OCI-LY1 (cell line): Measurements from ENCODE around the gene RAP1GDS1.
"Not testable (repeated sequence)": the region's sequence is repeated elsewhere in the genome, so short reads cannot be mapped to it uniquely, and the experiment has no call there.

Experiments
- H2AFZ ChIP-seq: fragments of 200-600 bp; sonication (generic), shearing (Covaris generic); 2 replicates; pipeline ENCODE4 v1.6.0; 2014; ENCODE audit warnings: antibody characterized with exemption, mild to moderate bottlenecking, low read length
- H3F3A ChIP-seq: fragments of 200-600 bp; sonication (generic), shearing (Covaris generic); 2 replicates; pipeline ENCODE4 v1.6.0; 2014; ENCODE audit warnings: mild to moderate bottlenecking, antibody characterized with exemption, low read length, moderate library complexity; ENCODE audit not compliant: insufficient read depth
- H3K27ac ChIP-seq: fragments of 200-600 bp; sonication (generic); 2 replicates; pipeline ENCODE4 v1.5.1; 2014; ENCODE audit warnings: low read length, mixed run types, mild to moderate bottlenecking, low read depth; ENCODE audit not compliant: poor library complexity, severe bottlenecking
- H3K27me3 ChIP-seq: fragments of 200-600 bp; sonication (generic); 2 replicates; pipeline ENCODE4 v1.6.0; 2014; ENCODE audit warnings: antibody characterized with exemption, mild to moderate bottlenecking, low read length, moderate library complexity; ENCODE audit not compliant: insufficient read depth
- H3K36me3 ChIP-seq: fragments of 200-600 bp; sonication (generic); 2 replicates; pipeline ENCODE4 v1.6.1; 2014; ENCODE audit warnings: mild to moderate bottlenecking, antibody characterized with exemption, low read length, moderate library complexity, mixed read lengths; ENCODE audit not compliant: insufficient read depth
- H3K4me1 ChIP-seq: fragments of 200-600 bp; sonication (generic); 2 replicates; pipeline ENCODE4 v1.5.1; 2014; ENCODE audit warnings: mild to moderate bottlenecking, low read length, moderate library complexity; ENCODE audit not compliant: insufficient read depth, severe bottlenecking
- H3K4me2 ChIP-seq: fragments of 200-600 bp; sonication (generic), shearing (Covaris generic); 2 replicates; pipeline ENCODE4 v1.6.1; 2014; ENCODE audit warnings: low read length
- H3K4me3 ChIP-seq: fragments of 200-600 bp; sonication (generic); 2 replicates; pipeline ENCODE4 v1.5.1; 2014; ENCODE audit warnings: low read length, low read depth, mild to moderate bottlenecking, mixed read lengths; ENCODE audit not compliant: poor library complexity, severe bottlenecking
- H3K79me2 ChIP-seq: fragments of 200-600 bp; shearing (Covaris generic); 2 replicates; pipeline ENCODE4 v1.6.1; 2016; ENCODE audit warnings: mixed run types, low read length, mixed read lengths; ENCODE audit not compliant: insufficient read depth
- H3K9ac ChIP-seq: fragments of 200-600 bp; sonication (generic), shearing (Covaris generic); 2 replicates; pipeline ENCODE4 v1.6.1; 2014; ENCODE audit warnings: mild to moderate bottlenecking, low read length, mixed read lengths
- H3K9me2 ChIP-seq: fragments of 200-600 bp; sonication (generic), shearing (Covaris generic); 2 replicates; pipeline ENCODE4 v1.6.1; 2014; ENCODE audit warnings: low read depth, mild to moderate bottlenecking, low read length, mixed read lengths
- H3K9me3 ChIP-seq: fragments of 200-600 bp; shearing (Covaris generic); 2 replicates; pipeline ENCODE4 v1.6.1; 2014; ENCODE audit warnings: low read length, mixed read lengths
- H4K20me1 ChIP-seq: fragments of 200-600 bp; sonication (generic), shearing (Covaris generic); 2 replicates; pipeline ENCODE4 v1.6.0; 2016; ENCODE audit warnings: mild to moderate bottlenecking, low read length; ENCODE audit not compliant: insufficient read depth
- EZH2 ChIP-seq: fragments of 200-600 bp; sonication (generic), shearing (Covaris generic); IDR thresholded peaks from 2 replicates; pipeline ENCODE4 v1.8.0; 2017; ENCODE audit warnings: borderline replicate concordance, mixed run types, mild to moderate bottlenecking, antibody characterized with exemption, low read length, moderate library complexity, mixed read lengths
- TF ChIP-seq, protein P1 (sequence below): fragments of 200-600 bp; sonication (generic), shearing (Covaris generic); IDR thresholded peaks from 2 replicates; pipeline ENCODE4 v1.5.1; 2017; ENCODE audit warnings: mild to moderate bottlenecking, antibody characterized with exemption, low read length, moderate library complexity, mixed read lengths

Gene RAP1GDS1

DNA sequence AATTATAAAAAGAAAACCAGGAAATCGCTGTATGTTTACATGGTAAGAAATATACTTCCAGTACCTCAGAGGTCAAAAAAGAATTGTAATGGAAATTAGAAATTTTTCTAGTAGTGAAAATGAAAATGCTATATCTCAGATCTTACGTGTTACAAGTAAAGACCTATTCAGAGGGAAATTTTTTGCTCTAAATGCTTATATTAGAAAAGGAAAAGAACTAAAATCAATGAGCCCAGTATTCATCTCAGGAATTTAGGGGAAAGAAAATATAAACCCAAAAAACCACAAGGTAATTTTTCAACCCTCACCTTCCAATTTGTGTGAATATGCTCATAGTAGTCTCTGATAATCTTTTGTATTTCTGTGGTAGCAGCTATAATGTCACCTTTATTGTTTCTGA lies 145.6 kb downstream of the RAP1GDS1 start:
- no peaks in the 10 kb centered on the region for H3K9me3 ChIP-seq
- no peak overlapping the region for H3K9ac ChIP-seq
- H3K27me3 ChIP-seq, result no peaks in the 10 kb centered on the region
- H3K36me3 ChIP-seq, result no peaks in the 10 kb centered on the region
- H3K4me1 ChIP-seq, result no peaks in the 10 kb centered on the region
- no peaks in the 10 kb centered on the region for H3K9me2 ChIP-seq
- no peaks in the 10 kb centered on the region for H4K20me1 ChIP-seq
- no peaks in the 10 kb centered on the region for H3K79me2 ChIP-seq
- H3K4me2 ChIP-seq, result no peak overlapping the region
- no peak overlapping the region for H3K4me3 ChIP-seq
- TF ChIP-seq, protein P1, sequence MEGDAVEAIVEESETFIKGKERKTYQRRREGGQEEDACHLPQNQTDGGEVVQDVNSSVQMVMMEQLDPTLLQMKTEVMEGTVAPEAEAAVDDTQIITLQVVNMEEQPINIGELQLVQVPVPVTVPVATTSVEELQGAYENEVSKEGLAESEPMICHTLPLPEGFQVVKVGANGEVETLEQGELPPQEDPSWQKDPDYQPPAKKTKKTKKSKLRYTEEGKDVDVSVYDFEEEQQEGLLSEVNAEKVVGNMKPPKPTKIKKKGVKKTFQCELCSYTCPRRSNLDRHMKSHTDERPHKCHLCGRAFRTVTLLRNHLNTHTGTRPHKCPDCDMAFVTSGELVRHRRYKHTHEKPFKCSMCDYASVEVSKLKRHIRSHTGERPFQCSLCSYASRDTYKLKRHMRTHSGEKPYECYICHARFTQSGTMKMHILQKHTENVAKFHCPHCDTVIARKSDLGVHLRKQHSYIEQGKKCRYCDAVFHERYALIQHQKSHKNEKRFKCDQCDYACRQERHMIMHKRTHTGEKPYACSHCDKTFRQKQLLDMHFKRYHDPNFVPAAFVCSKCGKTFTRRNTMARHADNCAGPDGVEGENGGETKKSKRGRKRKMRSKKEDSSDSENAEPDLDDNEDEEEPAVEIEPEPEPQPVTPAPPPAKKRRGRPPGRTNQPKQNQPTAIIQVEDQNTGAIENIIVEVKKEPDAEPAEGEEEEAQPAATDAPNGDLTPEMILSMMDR, result no peak
- no peak for TF ChIP-seq EZH2
- H3K27ac ChIP-seq, result no peak overlapping the region
- H3F3A ChIP-seq, result no peaks in the 10 kb centered on the region
- no peak overlapping the region for H2AFZ ChIP-seq

DNA sequence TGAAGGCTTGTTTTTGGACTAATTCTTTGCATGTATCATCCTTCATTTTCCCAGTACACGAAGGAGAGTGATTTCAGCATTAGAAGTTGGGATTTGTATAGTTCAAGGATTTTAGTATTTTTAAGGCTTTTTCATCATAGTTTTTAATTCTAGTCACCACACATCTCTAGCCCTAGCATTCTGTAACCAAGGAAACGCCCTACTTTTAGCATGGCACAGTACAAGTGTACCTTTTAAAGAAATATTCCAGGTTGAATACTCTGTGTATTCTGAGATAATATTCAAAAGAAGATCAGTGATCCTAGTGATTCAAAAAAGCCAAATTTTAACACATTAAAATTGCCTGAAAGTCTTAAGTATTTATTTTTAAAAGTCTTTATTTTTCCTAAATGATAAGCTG lies 150.5 kb downstream of the RAP1GDS1 start:
- H4K20me1 ChIP-seq, result no peaks in the 10 kb centered on the region
- H3F3A ChIP-seq, result no peaks in the 10 kb centered on the region
- H3K4me2 ChIP-seq, result no peak overlapping the region
- H3K27ac ChIP-seq, result no peak overlapping the region
- no peak overlapping the region for H3K4me3 ChIP-seq
- TF ChIP-seq, protein P1, result no peak
- TF ChIP-seq EZH2, result no peak
- H2AFZ ChIP-seq, result no peak overlapping the region
- H3K9ac ChIP-seq, result no peak overlapping the region
- H3K79me2 ChIP-seq, result no peaks in the 10 kb centered on the region
- H3K9me3 ChIP-seq, result no peaks in the 10 kb centered on the region
- H3K4me1 ChIP-seq, result no peaks in the 10 kb centered on the region
- H3K36me3 ChIP-seq, result peaks cover 2% of the 10 kb centered on the region
- H3K9me2 ChIP-seq, result no peaks in the 10 kb centered on the region
- no peaks in the 10 kb centered on the region for H3K27me3 ChIP-seq

DNA sequence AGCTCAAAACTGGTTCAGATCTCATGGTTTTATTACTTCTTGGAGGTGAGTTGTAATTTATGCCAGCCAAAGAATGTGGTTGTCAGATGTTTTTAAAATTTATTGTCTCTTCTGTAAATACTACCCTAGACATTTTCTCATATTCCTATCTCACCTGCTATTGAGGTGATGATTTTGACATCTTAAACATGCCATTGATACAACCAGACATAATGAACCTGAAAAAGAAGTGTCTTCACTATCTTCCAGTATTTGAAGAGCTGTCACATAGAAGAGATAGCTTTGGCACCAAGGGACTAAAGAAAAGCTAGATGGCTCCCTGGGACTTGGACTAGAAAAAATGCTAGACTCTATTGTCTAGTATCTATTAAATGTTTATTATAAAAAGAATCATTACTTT lies 155.7 kb downstream of the RAP1GDS1 start:
- Histone ChIP-seq H3K9me2 (no peaks in the 10 kb centered on the region), H3K27me3 (no peaks in the 10 kb centered on the region), H3K4me3 (no peak overlapping the region), H3K9me3 (no peaks in the 10 kb centered on the region), H2AFZ (no peak overlapping the region), H3K4me2 (no peak overlapping the region), H3K4me1 (no peaks in the 10 kb centered on the region), H3F3A (no peaks in the 10 kb centered on the region), H4K20me1 (no peaks in the 10 kb centered on the region), H3K9ac (no peak overlapping the region), H3K79me2 (no peaks in the 10 kb centered on the region), H3K36me3 (peaks cover 37% of the 10 kb centered on the region), H3K27ac (no peak overlapping the region)
- TF ChIP-seq, protein P1, result no peak
- no peak for TF ChIP-seq EZH2

DNA sequence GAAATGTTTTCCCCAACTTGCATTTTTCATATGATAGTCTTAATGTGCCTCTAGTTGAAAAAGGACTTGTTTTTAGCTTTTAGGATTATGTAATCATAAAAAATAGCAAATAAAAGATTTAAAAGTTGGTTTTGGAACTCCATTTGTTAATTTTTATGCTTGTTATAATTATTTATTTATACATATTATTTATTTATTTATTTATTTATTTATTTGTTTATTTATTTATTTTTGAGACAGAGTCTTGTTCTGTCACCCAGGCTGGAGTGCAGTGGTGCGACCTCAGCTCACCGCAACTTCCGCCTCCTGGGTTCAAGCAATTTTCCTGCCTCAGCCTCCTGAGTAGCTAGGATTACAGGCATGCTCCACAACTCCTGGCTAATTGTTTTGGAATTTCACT lies 159.0 kb downstream of the RAP1GDS1 start:
- not testable (repeated sequence) for H3K9ac ChIP-seq, H3K4me3 ChIP-seq, H3K9me2 ChIP-seq, H3K79me2 ChIP-seq, H3F3A ChIP-seq, H3K4me2 ChIP-seq, H3K27me3 ChIP-seq, H2AFZ ChIP-seq, H3K27ac ChIP-seq, H3K4me1 ChIP-seq, H3K9me3 ChIP-seq, H4K20me1 ChIP-seq
- peaks cover 53% of the 10 kb centered on the region for H3K36me3 ChIP-seq
